ENCODE results near the gene ILK.

DNA sequence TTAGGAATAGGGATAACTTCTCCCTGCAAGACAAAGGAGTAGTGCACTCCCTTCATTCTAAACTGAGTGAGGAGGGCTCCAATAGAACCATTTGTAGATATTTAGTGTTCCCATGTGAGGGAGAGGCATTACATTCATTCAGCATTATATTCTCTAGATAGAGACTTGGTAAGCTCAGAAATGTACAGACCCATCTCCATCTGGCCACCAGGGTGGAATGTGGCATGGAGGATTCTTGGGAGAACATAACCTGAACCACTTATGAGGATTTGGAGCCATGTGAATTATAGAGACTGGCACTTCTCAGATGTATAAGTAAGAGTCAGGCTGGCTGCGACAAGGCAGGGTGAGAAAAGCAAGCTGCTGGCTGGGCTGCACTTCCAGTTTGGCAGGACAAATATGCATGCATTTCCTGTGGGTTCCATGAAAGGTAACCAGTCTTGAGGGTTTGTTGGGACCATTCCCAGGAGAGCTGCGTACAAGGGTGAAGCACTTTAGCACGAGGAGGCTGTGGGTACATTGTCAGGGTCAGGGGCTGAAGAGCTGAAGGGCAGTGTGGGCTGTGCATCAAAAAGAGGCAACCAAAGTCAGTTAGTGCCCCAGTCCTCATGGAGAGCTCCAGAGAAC is 9.3 kb upstream of the ILK start:
- TF ChIP-seq, protein P1, sequence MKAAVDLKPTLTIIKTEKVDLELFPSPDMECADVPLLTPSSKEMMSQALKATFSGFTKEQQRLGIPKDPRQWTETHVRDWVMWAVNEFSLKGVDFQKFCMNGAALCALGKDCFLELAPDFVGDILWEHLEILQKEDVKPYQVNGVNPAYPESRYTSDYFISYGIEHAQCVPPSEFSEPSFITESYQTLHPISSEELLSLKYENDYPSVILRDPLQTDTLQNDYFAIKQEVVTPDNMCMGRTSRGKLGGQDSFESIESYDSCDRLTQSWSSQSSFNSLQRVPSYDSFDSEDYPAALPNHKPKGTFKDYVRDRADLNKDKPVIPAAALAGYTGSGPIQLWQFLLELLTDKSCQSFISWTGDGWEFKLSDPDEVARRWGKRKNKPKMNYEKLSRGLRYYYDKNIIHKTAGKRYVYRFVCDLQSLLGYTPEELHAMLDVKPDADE (CRISPR knock-in tag; IDR thresholded peaks at IDR 0.05) = no peak
- no peak for TF ChIP-seq ZNF205 (CRISPR knock-in tag; IDR thresholded peaks at IDR 0.05)
- TF ChIP-seq HNF4A (CRISPR knock-in tag; IDR thresholded peaks at IDR 0.05) = no peak
- TF ChIP-seq, protein P2, sequence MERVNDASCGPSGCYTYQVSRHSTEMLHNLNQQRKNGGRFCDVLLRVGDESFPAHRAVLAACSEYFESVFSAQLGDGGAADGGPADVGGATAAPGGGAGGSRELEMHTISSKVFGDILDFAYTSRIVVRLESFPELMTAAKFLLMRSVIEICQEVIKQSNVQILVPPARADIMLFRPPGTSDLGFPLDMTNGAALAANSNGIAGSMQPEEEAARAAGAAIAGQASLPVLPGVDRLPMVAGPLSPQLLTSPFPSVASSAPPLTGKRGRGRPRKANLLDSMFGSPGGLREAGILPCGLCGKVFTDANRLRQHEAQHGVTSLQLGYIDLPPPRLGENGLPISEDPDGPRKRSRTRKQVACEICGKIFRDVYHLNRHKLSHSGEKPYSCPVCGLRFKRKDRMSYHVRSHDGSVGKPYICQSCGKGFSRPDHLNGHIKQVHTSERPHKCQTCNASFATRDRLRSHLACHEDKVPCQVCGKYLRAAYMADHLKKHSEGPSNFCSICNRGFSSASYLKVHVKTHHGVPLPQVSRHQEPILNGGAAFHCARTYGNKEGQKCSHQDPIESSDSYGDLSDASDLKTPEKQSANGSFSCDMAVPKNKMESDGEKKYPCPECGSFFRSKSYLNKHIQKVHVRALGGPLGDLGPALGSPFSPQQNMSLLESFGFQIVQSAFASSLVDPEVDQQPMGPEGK (CRISPR knock-in tag; IDR thresholded peaks at IDR 0.05) = no peak
- TF ChIP-seq, protein P3, sequence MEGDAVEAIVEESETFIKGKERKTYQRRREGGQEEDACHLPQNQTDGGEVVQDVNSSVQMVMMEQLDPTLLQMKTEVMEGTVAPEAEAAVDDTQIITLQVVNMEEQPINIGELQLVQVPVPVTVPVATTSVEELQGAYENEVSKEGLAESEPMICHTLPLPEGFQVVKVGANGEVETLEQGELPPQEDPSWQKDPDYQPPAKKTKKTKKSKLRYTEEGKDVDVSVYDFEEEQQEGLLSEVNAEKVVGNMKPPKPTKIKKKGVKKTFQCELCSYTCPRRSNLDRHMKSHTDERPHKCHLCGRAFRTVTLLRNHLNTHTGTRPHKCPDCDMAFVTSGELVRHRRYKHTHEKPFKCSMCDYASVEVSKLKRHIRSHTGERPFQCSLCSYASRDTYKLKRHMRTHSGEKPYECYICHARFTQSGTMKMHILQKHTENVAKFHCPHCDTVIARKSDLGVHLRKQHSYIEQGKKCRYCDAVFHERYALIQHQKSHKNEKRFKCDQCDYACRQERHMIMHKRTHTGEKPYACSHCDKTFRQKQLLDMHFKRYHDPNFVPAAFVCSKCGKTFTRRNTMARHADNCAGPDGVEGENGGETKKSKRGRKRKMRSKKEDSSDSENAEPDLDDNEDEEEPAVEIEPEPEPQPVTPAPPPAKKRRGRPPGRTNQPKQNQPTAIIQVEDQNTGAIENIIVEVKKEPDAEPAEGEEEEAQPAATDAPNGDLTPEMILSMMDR (CRISPR knock-in tag; IDR thresholded peaks at IDR 0.05) = no peak
- TF ChIP-seq HNRNPK (IDR thresholded peaks at IDR 0.05; ENCODE audit: low read depth, low read length, poor library complexity, severe bottlenecking) = no peak
